Effector memory CD4-positive, alpha-beta T cell (primary cell): ENCODE results near the gene TNFSF15.

Experiments
- DNase-seq, 3 donors: peaks; one replicate each; pipeline ENCODE4 v3.0.0-alpha.2; 2020
- H3K27ac ChIP-seq: 2 replicates; pipeline ENCODE4 v1.7.0; 2013; ENCODE audit warnings: mild to moderate bottlenecking, low read length, moderate library complexity; ENCODE audit not compliant: insufficient read depth, poor library complexity, severe bottlenecking
- H3K27me3 ChIP-seq: replicated peaks from 2 replicates; pipeline ENCODE4 v1.7.0; 2013; ENCODE audit warnings: mild to moderate bottlenecking, low read length; ENCODE audit not compliant: insufficient read depth, control insufficient read depth, poor library complexity, severe bottlenecking
- H3K36me3 ChIP-seq: 2 replicates; pipeline ENCODE4 v1.7.0; 2013; ENCODE audit warnings: mild to moderate bottlenecking, low read length, moderate library complexity; ENCODE audit not compliant: control insufficient read depth, insufficient read depth
- H3K4me1 ChIP-seq: 2 replicates; pipeline ENCODE4 v1.7.0; 2013; ENCODE audit warnings: low read length, mild to moderate bottlenecking; ENCODE audit not compliant: control insufficient read depth, insufficient read depth, poor library complexity, severe bottlenecking
- H3K4me3 ChIP-seq: 2 replicates; pipeline ENCODE4 v1.7.0; 2013; ENCODE audit warnings: low read length, low read depth, mild to moderate bottlenecking; ENCODE audit not compliant: insufficient read depth, poor library complexity, severe bottlenecking
- H3K9me3 ChIP-seq: 2 replicates; pipeline ENCODE4 v1.7.0; 2013; ENCODE audit warnings: mild to moderate bottlenecking, low read length, moderate library complexity; ENCODE audit not compliant: control insufficient read depth

Gene TNFSF15

DNA sequence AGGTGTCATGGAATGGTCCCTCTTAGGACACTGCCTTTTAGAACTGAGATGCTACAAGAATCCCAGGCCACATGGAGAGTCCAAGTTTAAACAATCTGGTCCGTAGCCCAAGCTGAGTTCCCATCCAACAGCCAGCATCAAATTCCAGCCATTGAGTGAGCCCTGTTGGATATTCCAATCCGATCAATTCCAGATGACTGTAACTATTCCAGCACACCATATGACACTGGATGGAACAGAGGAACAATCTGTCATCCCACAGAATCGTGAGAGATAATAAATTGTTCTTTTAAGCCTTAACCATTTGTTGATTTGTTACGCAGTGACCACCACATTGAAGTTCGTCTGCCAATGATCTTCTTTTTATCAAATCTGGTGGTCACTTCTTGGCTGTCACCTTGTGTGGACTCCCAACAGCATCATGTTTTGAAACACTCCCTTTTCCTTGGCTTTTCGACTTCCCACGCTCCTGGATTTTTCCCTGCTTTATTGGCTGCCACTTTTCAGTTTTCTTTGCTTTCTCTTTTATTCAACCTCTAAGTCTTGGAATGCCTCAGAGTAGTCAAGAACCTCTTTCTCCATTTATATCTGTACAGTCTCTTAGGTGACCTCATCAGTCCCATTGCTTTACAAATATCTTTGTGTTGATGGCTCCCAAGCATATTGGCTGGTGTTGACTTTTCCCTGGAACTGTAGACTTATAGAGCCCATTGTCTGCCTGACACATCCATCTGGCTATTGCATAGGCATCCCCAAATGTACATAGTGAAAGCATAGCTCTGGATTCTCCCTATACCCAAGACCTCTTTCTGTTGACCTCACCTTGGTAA lies 46.1 kb downstream of the TNFSF15 start:
- Histone ChIP-seq H3K36me3 (no peaks in the 10 kb centered on the region), H3K27me3 (no peaks in the 10 kb centered on the region), H3K4me1 (no peaks in the 10 kb centered on the region), H3K27ac (no peak overlapping the region), H3K4me3 (no peak overlapping the region), H3K9me3 (no peaks in the 10 kb centered on the region)
- no peak for DNase-seq

DNA sequence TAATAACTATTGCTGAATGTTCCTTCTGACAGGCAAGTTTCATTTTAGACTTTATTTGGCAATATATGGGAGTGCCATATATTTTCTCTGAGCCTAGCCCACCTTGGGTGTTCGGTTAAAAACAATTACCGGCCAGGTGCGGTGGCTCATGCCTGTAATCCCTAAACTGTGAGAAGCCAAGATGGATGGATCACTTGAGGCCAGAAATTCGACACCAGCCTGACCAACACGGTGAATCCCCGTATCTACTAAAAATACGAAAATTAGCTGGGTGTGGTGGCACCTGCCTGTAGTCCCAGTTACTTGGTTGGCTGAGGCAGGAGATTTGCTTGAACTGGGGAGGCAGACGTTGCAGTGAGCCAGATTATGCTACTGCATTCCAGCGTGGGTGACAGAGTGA lies 47.9 kb downstream of the TNFSF15 start:
- no peaks in the 10 kb centered on the region for H3K4me1 ChIP-seq
- no peak overlapping the region for H3K4me3 ChIP-seq
- H3K9me3 ChIP-seq: no peaks in the 10 kb centered on the region
- H3K27me3 ChIP-seq: no peaks in the 10 kb centered on the region
- H3K27ac ChIP-seq: no peak overlapping the region
- no peak for DNase-seq
- no peaks in the 10 kb centered on the region for H3K36me3 ChIP-seq

DNA sequence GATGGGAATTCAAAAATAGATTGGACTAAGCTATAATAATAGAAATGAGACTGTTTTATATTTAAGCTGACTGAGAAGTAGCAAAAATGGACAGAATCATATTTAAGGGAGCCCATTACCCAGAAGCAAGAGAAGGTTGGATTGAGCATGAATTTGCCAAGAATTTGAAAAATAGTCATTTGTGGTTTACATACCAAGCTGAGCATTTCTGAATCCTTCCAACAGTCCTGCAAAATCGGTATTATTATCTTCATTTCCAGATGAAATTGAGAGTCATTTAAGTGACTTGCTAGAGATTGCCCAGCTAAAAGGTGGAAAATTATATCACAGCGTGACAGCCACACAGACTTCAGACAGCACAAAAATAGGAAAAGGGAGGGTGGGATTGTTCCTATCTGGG lies 48.4 kb downstream of the TNFSF15 start:
- Histone ChIP-seq H3K27ac (no peak overlapping the region), H3K27me3 (no peaks in the 10 kb centered on the region), H3K9me3 (no peaks in the 10 kb centered on the region), H3K4me3 (no peak overlapping the region), H3K36me3 (no peaks in the 10 kb centered on the region), H3K4me1 (no peaks in the 10 kb centered on the region)
- DNase-seq: no peak

DNA sequence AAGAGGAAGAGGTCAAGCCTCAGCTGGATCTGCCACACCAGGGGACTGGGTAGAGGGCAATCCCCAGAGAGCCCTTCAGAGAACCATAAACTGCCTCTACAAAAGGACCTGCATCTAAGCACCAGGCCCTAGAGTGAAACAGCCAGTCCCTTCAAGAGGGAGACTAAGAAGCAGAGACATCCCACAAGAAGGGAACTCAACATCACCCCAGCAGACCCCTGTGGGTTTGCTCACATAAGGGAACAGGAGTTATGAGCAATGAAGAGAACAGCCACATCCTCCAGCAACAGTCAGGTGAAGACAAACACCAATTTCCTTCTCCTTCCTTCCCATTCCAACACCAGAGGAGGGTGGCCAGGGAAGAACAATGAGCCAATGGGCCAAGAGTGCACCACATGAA lies 48.9 kb downstream of the TNFSF15 start:
- H3K4me1 ChIP-seq: no peaks in the 10 kb centered on the region
- H3K27me3 ChIP-seq: no peaks in the 10 kb centered on the region
- no peak for DNase-seq
- no peak overlapping the region for H3K4me3 ChIP-seq
- H3K27ac ChIP-seq: no peak overlapping the region
- H3K36me3 ChIP-seq: no peaks in the 10 kb centered on the region
- no peaks in the 10 kb centered on the region for H3K9me3 ChIP-seq

DNA sequence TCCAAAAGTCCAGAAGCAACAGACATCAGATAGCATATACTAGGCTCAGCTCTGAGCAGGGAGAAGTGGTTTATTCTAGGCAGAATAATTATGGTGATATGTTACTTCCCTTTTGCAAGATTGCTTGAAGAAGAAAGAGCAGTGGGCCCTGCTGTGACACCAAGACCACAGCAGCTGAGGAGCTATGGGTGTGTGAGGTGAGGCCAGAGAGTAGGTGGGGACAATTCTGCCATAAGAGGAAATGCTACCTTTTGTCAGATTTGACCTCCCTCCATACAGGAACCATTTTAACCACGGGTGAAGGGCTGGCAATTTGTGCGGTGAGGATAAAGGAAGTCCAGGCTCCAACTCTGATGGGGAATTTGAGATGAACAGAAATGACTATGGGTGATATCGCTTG lies 51.3 kb downstream of the TNFSF15 start:
- Histone ChIP-seq H3K9me3 (no peaks in the 10 kb centered on the region), H3K36me3 (no peaks in the 10 kb centered on the region), H3K27me3 (no peaks in the 10 kb centered on the region), H3K4me3 (no peak overlapping the region), H3K27ac (no peak overlapping the region), H3K4me1 (no peaks in the 10 kb centered on the region)
- no peak for DNase-seq

DNA sequence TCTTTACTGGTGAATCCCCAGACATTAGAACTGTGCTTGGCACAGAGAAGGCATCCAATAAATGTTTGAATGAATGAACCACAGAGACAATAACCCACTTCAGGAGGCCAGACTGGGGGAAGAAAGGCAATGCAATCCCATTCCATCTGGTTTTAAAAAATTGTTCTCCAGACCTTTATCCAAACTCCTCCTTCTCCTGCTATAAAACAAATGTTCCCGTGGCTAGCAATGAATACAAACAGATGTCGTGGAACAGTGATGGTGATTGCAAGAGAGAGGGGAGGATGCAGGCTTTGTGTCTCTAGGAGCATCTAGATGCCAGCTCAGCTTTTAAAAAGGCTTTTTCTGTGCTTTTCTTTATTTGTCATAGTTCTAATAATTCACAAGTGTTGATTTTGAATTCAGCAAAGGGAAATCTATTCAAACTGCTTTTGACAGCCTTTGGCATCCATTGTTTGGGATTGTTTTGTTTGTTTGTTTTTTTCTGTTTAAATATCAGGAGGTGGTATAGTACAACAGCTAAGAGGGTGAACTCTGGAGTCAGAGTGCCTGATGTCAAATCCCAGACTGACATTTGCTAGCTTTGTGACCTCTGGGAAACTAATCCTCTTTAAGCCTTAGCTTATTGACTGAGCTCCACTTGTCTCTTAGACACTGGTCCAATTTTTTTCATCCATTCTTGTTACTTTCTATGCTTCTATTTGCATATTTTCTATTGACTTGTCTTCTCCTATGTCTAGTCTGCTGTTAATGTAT lies 59.1 kb downstream of the TNFSF15 start:
- no peak for DNase-seq
- Histone ChIP-seq H3K4me1 (no peaks in the 10 kb centered on the region), H3K4me3 (no peak overlapping the region)

DNA sequence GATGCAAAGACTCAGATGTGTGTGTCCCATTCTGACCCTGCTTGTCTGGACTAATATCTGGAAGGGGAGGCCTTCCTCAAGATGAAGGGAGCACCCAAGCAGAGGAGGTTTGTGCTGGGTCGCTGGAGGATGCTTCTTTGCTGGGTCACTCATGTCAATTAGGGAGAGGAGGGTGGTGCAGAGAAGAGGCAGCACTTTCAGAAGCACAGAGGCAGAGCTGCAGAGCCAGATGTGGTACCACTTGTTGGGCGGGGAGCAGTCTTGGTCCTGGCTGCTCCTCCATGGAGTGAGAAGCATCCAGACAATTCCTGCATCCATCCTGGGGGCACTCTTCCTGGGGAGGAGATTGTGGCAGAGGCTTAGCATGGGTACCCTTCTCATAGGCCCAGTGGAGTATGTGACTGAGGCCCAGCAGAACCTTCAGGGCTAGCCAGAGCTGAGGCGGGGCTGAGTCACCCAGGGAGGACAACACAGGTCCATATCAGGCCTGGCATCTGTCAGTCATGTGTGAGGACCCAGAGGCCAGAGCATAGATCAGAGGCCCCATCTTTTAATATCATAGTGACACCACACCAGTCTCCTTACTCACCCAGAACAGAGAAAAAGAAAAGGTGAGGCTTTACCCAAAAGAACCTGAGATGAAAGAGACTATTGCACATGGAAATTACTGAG lies 59.8 kb downstream of the TNFSF15 start:
- Histone ChIP-seq H3K4me1 (no peaks in the 10 kb centered on the region), H3K36me3 (no peaks in the 10 kb centered on the region)

More for the DNA sequence above, 59.1 kb downstream of the TNFSF15 start:
- H3K27me3 ChIP-seq: no peaks in the 10 kb centered on the region
- no peak overlapping the region for H3K27ac ChIP-seq
- H3K36me3 ChIP-seq: no peaks in the 10 kb centered on the region
- H3K9me3 ChIP-seq: no peaks in the 10 kb centered on the region

DNA sequence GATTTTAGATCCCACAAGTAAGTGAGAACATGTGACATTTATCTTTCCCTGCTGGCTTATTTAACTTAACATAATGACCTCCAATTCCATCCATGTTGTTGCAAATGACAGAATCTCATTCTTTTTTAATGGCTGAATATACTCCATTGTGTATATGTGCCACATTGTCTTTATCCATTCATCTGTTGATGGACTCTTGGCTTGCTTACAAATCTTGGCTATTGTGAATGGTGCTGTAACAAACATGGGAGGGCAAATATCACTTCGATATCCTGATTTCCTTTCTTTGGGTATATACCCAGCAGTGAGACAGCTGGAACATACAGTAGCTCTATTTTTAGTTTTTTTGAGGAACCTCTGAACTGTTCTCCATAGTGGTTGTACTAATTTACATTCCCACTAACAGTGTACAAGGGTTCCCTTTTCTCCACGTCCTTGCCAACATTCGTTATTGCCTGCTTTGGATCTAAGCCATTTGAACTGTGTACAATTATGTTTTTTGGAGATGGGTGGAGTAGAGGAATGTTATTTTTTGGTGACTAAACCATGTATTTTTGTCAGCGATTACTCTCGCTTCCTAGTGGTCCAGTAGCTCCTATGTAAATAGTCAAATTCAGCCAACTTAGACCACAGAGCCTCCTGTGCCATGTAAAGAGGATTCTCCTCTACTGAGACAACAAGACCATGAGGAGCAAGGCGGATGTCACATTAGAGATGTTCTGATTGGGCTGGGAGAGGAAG lies 60.6 kb downstream of the TNFSF15 start:
- DNase-seq: no peak
- H3K27ac ChIP-seq: no peak overlapping the region
- no peak overlapping the region for H3K4me3 ChIP-seq
- no peaks in the 10 kb centered on the region for H3K27me3 ChIP-seq
- no peaks in the 10 kb centered on the region for H3K9me3 ChIP-seq
- H3K4me1 ChIP-seq: no peaks in the 10 kb centered on the region
- H3K36me3 ChIP-seq: no peaks in the 10 kb centered on the region

More for the DNA sequence above, 59.8 kb downstream of the TNFSF15 start:
- no peaks in the 10 kb centered on the region for H3K9me3 ChIP-seq
- H3K4me3 ChIP-seq: no peak overlapping the region
- H3K27ac ChIP-seq: no peak overlapping the region
- DNase-seq: no peak
- H3K27me3 ChIP-seq: no peaks in the 10 kb centered on the region

DNA sequence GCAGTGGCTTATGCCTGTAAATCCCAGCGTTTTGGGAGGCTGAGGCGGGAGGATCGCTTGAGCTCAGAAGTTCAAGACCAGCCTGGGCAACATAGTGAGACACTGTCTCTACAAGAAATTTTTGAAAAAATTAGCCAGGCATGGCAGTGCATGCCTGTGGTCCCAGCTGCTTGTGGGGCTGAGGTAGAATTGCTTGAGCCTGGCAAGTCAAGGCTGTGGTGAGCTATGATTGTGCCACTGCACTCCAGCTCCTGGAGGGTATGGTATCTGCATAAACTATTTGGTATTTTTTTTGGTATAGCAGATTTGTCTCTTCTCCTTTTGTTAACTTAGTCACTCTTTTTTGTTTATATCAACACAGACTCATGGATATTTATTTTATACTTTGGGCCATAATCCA lies 62.4 kb downstream of the TNFSF15 start:
- Histone ChIP-seq H3K36me3 (no peaks in the 10 kb centered on the region), H3K4me3 (no peak overlapping the region), H3K4me1 (no peaks in the 10 kb centered on the region), H3K27ac (no peak overlapping the region), H3K27me3 (no peaks in the 10 kb centered on the region), H3K9me3 (no peaks in the 10 kb centered on the region)
- no peak for DNase-seq
